MM.1S (cell line): Measurements from ENCODE around the gene LMAN2L.

Experiments
- EZH2 ChIP-seq: fragments of 300-600 bp; sonication (generic); optimal IDR thresholded peaks from 2 replicates; pipeline ENCODE3; 2017; ENCODE audit warnings: low read depth, mild to moderate bottlenecking, antibody characterized with exemption, low read length, mixed read lengths
- TF ChIP-seq, protein P1 (sequence below): fragments of 300-600 bp; sonication (generic); IDR thresholded peaks from 2 replicates; pipeline ENCODE4 v1.5.1; 2016; ENCODE audit warnings: antibody characterized with exemption, low read length, mixed read lengths

DNA sequence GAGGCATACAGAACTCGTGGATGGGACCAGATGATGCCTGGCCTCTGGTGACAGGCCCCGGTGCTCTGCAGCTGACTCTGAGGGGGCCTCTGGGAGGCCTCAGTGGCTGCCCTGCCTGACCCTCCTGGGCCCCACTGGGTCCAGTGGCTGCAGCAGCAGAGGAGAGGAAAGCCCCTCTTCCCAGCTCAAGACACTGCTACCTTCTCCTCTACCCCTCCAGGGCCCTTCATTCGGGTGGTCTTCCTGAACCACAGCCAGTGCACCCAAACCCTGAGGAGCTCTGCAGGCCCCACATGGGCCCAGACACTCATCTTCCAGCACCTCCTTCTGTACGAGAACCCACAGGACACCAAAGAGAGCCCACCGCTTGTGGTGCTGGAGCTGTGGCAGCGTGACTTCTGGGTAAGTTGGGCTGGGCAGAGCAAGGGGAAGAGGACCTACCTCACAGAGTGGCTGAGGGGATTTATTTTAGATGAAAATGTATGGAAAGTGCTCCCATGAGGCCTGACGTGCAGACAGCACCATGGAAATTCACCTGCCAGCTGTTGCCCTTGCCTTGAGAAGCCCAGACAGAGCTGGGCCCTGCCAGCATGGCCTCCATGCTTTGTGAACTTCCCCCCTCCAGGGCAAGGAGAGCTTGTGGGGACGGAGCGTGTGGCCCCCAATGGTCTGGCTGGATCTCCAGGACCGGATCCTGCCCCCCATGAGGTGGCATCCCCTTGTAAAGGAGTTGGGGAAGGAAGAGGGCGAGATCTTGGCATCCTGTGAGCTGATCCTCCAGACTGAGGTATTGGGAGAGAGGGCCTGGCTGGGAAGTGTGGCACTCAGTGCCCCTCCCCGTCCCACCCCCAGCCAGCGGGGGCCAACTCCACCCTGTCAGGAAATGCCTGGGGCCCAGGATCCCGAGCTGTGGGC, 46.3 kb downstream of the LMAN2L start:
- TF ChIP-seq EZH2: no peak
- TF ChIP-seq, protein P1, sequence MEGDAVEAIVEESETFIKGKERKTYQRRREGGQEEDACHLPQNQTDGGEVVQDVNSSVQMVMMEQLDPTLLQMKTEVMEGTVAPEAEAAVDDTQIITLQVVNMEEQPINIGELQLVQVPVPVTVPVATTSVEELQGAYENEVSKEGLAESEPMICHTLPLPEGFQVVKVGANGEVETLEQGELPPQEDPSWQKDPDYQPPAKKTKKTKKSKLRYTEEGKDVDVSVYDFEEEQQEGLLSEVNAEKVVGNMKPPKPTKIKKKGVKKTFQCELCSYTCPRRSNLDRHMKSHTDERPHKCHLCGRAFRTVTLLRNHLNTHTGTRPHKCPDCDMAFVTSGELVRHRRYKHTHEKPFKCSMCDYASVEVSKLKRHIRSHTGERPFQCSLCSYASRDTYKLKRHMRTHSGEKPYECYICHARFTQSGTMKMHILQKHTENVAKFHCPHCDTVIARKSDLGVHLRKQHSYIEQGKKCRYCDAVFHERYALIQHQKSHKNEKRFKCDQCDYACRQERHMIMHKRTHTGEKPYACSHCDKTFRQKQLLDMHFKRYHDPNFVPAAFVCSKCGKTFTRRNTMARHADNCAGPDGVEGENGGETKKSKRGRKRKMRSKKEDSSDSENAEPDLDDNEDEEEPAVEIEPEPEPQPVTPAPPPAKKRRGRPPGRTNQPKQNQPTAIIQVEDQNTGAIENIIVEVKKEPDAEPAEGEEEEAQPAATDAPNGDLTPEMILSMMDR: no peak
